H9 (cell line): ENCODE measurements around the gene NFS1. TPM values are rescaled to one million over a fixed set of nuclear protein-coding genes. Genes with fewer than 3 reads are reported as not detected.

Source experiments
- DNase-seq: peaks from one replicate; pipeline ENCODE4 v3.0.0-alpha.2; 2017
- H2AFZ ChIP-seq: one replicate; pipeline ENCODE4 v1.6.1; 2013; ENCODE audit warnings: mild to moderate bottlenecking, low read length, control low read depth, moderate library complexity
- H2AK5ac ChIP-seq: 2 replicates; pipeline ENCODE4 v1.6.1; 2013; ENCODE audit warnings: low read length, control low read depth, mixed read lengths; ENCODE audit not compliant: insufficient read length
- H2BK120ac ChIP-seq: one replicate; pipeline ENCODE4 v1.6.1; 2013; ENCODE audit warnings: low read depth, mild to moderate bottlenecking, low read length, control low read depth, inconsistent platforms; ENCODE audit not compliant: poor library complexity, severe bottlenecking
- H2BK12ac ChIP-seq: 2 replicates; pipeline ENCODE4 v1.6.1; 2013; ENCODE audit warnings: low read length, control low read depth, mixed read lengths, low read depth; ENCODE audit not compliant: insufficient read length
- H2BK15ac ChIP-seq: 2 replicates; pipeline ENCODE4 v1.6.1; 2013; ENCODE audit warnings: low read depth, low read length, control low read depth
- H2BK20ac ChIP-seq: one replicate; pipeline ENCODE4 v1.6.1; 2013; ENCODE audit warnings: low read depth, mild to moderate bottlenecking, low read length, control low read depth, inconsistent platforms; ENCODE audit not compliant: poor library complexity, severe bottlenecking
- H2BK5ac ChIP-seq: 2 replicates; pipeline ENCODE4 v1.6.1; 2013; ENCODE audit warnings: low read length, control low read depth, mixed read lengths; ENCODE audit not compliant: insufficient read length
- H3K14ac ChIP-seq: 2 replicates; pipeline ENCODE4 v1.6.1; 2013; ENCODE audit warnings: low read length, control low read depth; ENCODE audit not compliant: insufficient read depth
- H3K18ac ChIP-seq: 2 replicates; pipeline ENCODE4 v1.6.1; 2013; ENCODE audit warnings: low read depth, mild to moderate bottlenecking, mixed read lengths, low read length, control low read depth; ENCODE audit not compliant: insufficient read length
- H3K23ac ChIP-seq: 2 replicates; pipeline ENCODE4 v1.6.1; 2013; ENCODE audit warnings: low read length, control low read depth, mixed read lengths, low read depth; ENCODE audit not compliant: insufficient read length
- H3K23me2 ChIP-seq: 2 replicates; pipeline ENCODE4 v1.6.1; 2013; ENCODE audit warnings: low read depth, mild to moderate bottlenecking, mixed read lengths, low read length, control low read depth; ENCODE audit not compliant: insufficient read length, poor library complexity, severe bottlenecking
- H3K27ac ChIP-seq: 2 replicates; pipeline ENCODE4 v1.5.1; 2013; ENCODE audit warnings: low read length, control low read depth, mixed read lengths, low read depth; ENCODE audit not compliant: insufficient read length
- H3K27me3 ChIP-seq: 2 replicates; pipeline ENCODE4 v1.6.1; 2013; ENCODE audit warnings: low read length, control low read depth, inconsistent platforms; ENCODE audit not compliant: insufficient read depth
- H3K4ac ChIP-seq: 2 replicates; pipeline ENCODE4 v1.6.1; 2013; ENCODE audit warnings: low read depth, mild to moderate bottlenecking, control low read depth, inconsistent platforms, low read length, moderate library complexity
- H3K4me1 ChIP-seq: 2 replicates; pipeline ENCODE4 v1.6.1; 2013; ENCODE audit warnings: low read length, control low read depth, inconsistent platforms; ENCODE audit not compliant: insufficient read depth
- H3K4me2 ChIP-seq: 2 replicates; pipeline ENCODE4 v1.6.1; 2013; ENCODE audit warnings: low read length, control low read depth, mixed read lengths; ENCODE audit not compliant: insufficient read length, insufficient read depth
- H3K56ac ChIP-seq: 2 replicates; pipeline ENCODE4 v1.6.1; 2013; ENCODE audit warnings: low read depth, mild to moderate bottlenecking, mixed read lengths, low read length, control low read depth; ENCODE audit not compliant: insufficient read length
- H3K79me1 ChIP-seq: 2 replicates; pipeline ENCODE4 v1.6.1; 2013; ENCODE audit warnings: low read depth, mild to moderate bottlenecking, moderate library complexity, low read length, control low read depth, inconsistent platforms; ENCODE audit not compliant: insufficient read depth, poor library complexity, severe bottlenecking
- H3K79me2 ChIP-seq: 2 replicates; pipeline ENCODE4 v1.6.1; 2013; ENCODE audit warnings: low read length, control low read depth, inconsistent platforms; ENCODE audit not compliant: insufficient read depth
- H3K9ac ChIP-seq: 2 replicates; pipeline ENCODE4 v1.6.1; 2013; ENCODE audit warnings: low read length, control low read depth, mixed read lengths; ENCODE audit not compliant: insufficient read length; ENCODE audit errors: extremely low read depth
- H3K9me3 ChIP-seq: one replicate; pipeline ENCODE4 v1.6.1; 2013; ENCODE audit warnings: low read depth, low read length, inconsistent platforms; ENCODE audit not compliant: control insufficient read depth
- H3T11ph ChIP-seq: one replicate; pipeline ENCODE4 v1.6.1; 2013; ENCODE audit warnings: mild to moderate bottlenecking, low read length, control low read depth, inconsistent platforms
- H4K20me1 ChIP-seq: one replicate; pipeline ENCODE4 v1.6.1; 2013; ENCODE audit not compliant: control insufficient read depth, insufficient read length, insufficient read depth
- H4K5ac ChIP-seq: 2 replicates; pipeline ENCODE4 v1.6.1; 2013; ENCODE audit warnings: low read depth, mild to moderate bottlenecking, mixed read lengths, low read length, control low read depth; ENCODE audit not compliant: insufficient read length
- H4K8ac ChIP-seq: replicated peaks from 2 replicates; pipeline ENCODE4 v1.6.1; 2013; ENCODE audit warnings: low read length, control low read depth, mixed read lengths, low read depth; ENCODE audit not compliant: insufficient read length
- H4K91ac ChIP-seq: 2 replicates; pipeline ENCODE4 v1.6.1; 2013; ENCODE audit warnings: low read depth, mild to moderate bottlenecking, moderate library complexity, mixed read lengths, low read length, control low read depth; ENCODE audit not compliant: insufficient read length
- H3K27ac Mint-ChIP-seq, 3 experiments: 2 replicates in 2 of 3; 3 replicates in 1 of 3; pipeline ENCODE4 v1.8.0; 2020 to 2021; ENCODE audit warnings: mixed read lengths in 3 of 3, mild to moderate bottlenecking in 1 of 3, moderate library complexity in 1 of 3
- H3K27me3 Mint-ChIP-seq: 2 replicates; pipeline ENCODE4 v1.8.0; 2021; ENCODE audit warnings: low read depth, mild to moderate bottlenecking, moderate library complexity, mixed read lengths
- H3K36me3 Mint-ChIP-seq, 3 experiments: 2 replicates in 2 of 3; 3 replicates in 1 of 3; pipeline ENCODE4 v1.8.0; 2020 to 2021; ENCODE audit warnings: low read depth in 3 of 3, mixed read lengths in 3 of 3; ENCODE audit not compliant: insufficient read depth in 1 of 3
- H3K4me1 Mint-ChIP-seq, 2 experiments: 2 replicates each; pipeline ENCODE4 v1.8.0; 2020; ENCODE audit warnings: mixed read lengths in 2 of 2
- H3K4me3 Mint-ChIP-seq, 2 experiments: 2 replicates in 1 of 2; 3 replicates in 1 of 2; pipeline ENCODE4 v1.8.0; 2020 to 2021; ENCODE audit warnings: mild to moderate bottlenecking in 2 of 2, mixed read lengths in 2 of 2, moderate library complexity in 1 of 2
- H3K9me3 Mint-ChIP-seq, 2 experiments: 2 replicates in 1 of 2; 3 replicates in 1 of 2; pipeline ENCODE4 v1.8.0; 2020; ENCODE audit warnings: mild to moderate bottlenecking in 2 of 2, mixed read lengths in 2 of 2, moderate library complexity in 1 of 2
- CTCF ChIP-seq: fragments of 200-600 bp; sonication (generic); conservative IDR thresholded peaks from 3 replicates; pipeline ENCODE4 v1.8.0; 2021; ENCODE audit warnings: antibody characterized with exemption, mild to moderate bottlenecking
- total RNA-seq: library from RNA; stranded (reverse); gene quantifications from 2 replicates; pipeline ENCODE4 v1.2.1, GENCODE V29; 2021

The NFS1 gene
- total RNA-seq, 1 experiment from 2014 or later: 26.6 TPM

- H2BK12ac ChIP-seq: no peak overlapping the region
- no peak for TF ChIP-seq CTCF
- peaks cover 5% of the 10 kb centered on the region in 2 experiments; a peak in 2 of 4 replicates for H3K4me1 Mint-ChIP-seq
- H3K23me2 ChIP-seq: no peaks in the 10 kb centered on the region
- peaks cover 1 to 30% (median 21%) of the 10 kb centered on the region in 3 experiments; a peak in 6 of 7 replicates for H3K36me3 Mint-ChIP-seq
- no peak overlapping the region for H3K27ac Mint-ChIP-seq
- no peak overlapping the region for H3K14ac ChIP-seq
- no peaks in the 10 kb centered on the region for H3K9me3 Mint-ChIP-seq
- H4K8ac ChIP-seq: no peak overlapping the region
- H2AFZ ChIP-seq: no peak overlapping the region
- no peak overlapping the region for H2AK5ac ChIP-seq
- peaks cover 4% of the 10 kb centered on the region for H4K20me1 ChIP-seq
- H3K27me3 Mint-ChIP-seq: no peaks in the 10 kb centered on the region
- no peak overlapping the region for H3K4me2 ChIP-seq
- H3K4me1 ChIP-seq: no peaks in the 10 kb centered on the region
- H2BK20ac ChIP-seq: no peak overlapping the region
- no peak overlapping the region for H3K56ac ChIP-seq
- no peak overlapping the region for H3K4ac ChIP-seq
- H3K18ac ChIP-seq: no peak overlapping the region
- H2BK5ac ChIP-seq: no peak overlapping the region
- no peak overlapping the region for H3K4me3 Mint-ChIP-seq
- no peak overlapping the region for H3K23ac ChIP-seq
- no peaks in the 10 kb centered on the region for H3K9me3 ChIP-seq
- H2BK15ac ChIP-seq: no peak overlapping the region
- no peak overlapping the region for H4K91ac ChIP-seq
- H4K5ac ChIP-seq: no peak overlapping the region
- H3K79me2 ChIP-seq: peaks cover 52% of the 10 kb centered on the region
- no peak overlapping the region for H3T11ph ChIP-seq
- H2BK120ac ChIP-seq: no peak overlapping the region
- DNase-seq: no peak
- no peak overlapping the region for H3K9ac ChIP-seq
- H3K27me3 ChIP-seq: no peaks in the 10 kb centered on the region
- H3K79me1 ChIP-seq: peaks cover 9% of the 10 kb centered on the region
- H3K27ac ChIP-seq: no peak overlapping the region
Observed at GRCh38 chr20:35651958-35652357, 47.2 kb downstream of the NFS1 start.
